WTC11 (cell line): ENCODE data around the gene OR5AU1. TPM values are rescaled to one million over a fixed set of nuclear protein-coding genes. Genes with fewer than 3 reads are reported as not detected.

Experiments
- ATAC-seq: fragments of 200-7000 bp; cut with Tn5 transposase; 2 replicates; pipeline ENCODE4 v1.10.0; 2021; ENCODE audit warnings: mild to moderate bottlenecking, moderate library complexity
- CTCF ChIA-PET: fragments of 300-600 bp; sonication (Branson Sonifier 250); formaldehyde crosslinking; loops from one replicate; lab custom pipeline; 2021; ENCODE audit warnings: antibody characterized with exemption; lab: Charles Lee
- POLR2A ChIA-PET: fragments of 350-600 bp; sonication (Branson Sonifier 250); formaldehyde crosslinking; loops from one replicate; lab custom pipeline; 2021; ENCODE audit warnings: antibody characterized with exemption; lab: Charles Lee
- DNase-seq: peaks from one replicate; pipeline ENCODE4 v3.0.0; 2021; ENCODE audit warnings: low spot score
- H3K27ac Mint-ChIP-seq: 2 replicates; pipeline ENCODE4 v1.8.0; 2021; ENCODE audit warnings: mixed read lengths
- H3K27me3 Mint-ChIP-seq: 2 replicates; pipeline ENCODE4 v1.8.0; 2021; ENCODE audit warnings: low read depth, mild to moderate bottlenecking, moderate library complexity, mixed read lengths
- H3K36me3 Mint-ChIP-seq: 2 replicates; pipeline ENCODE4 v1.8.0; 2021; ENCODE audit warnings: mixed read lengths
- H3K4me1 Mint-ChIP-seq: 2 replicates; pipeline ENCODE4 v1.8.0; 2022; ENCODE audit warnings: mixed read lengths
- H3K4me3 Mint-ChIP-seq: 2 replicates; pipeline ENCODE4 v1.8.0; 2021; ENCODE audit warnings: mild to moderate bottlenecking, moderate library complexity, mixed read lengths
- H3K9me3 Mint-ChIP-seq: 2 replicates; pipeline ENCODE4 v1.8.0; 2021; ENCODE audit warnings: mixed read lengths
- CREB1 ChIP-seq: sonication (generic); formaldehyde crosslinking; IDR thresholded peaks from 2 replicates; pipeline ENCODE4 v1.8.0; 2023; ENCODE audit warnings: mild to moderate bottlenecking, missing genetic modification reagents
- CREM ChIP-seq: sonication (generic); formaldehyde crosslinking; IDR thresholded peaks from 2 replicates; pipeline ENCODE4 v1.8.1; 2022; ENCODE audit warnings: mild to moderate bottlenecking, missing genetic modification reagents, moderate library complexity
- ELF4 ChIP-seq: sonication (generic); formaldehyde crosslinking; IDR thresholded peaks from 2 replicates; pipeline ENCODE4 v1.8.1; 2022; ENCODE audit warnings: low read depth, mild to moderate bottlenecking, moderate library complexity, missing genetic modification reagents
- FOXP1 ChIP-seq: sonication (generic); formaldehyde crosslinking; IDR thresholded peaks from 2 replicates; pipeline ENCODE4 v1.8.0; 2022; ENCODE audit warnings: missing genetic modification reagents, mild to moderate bottlenecking, moderate library complexity, borderline replicate concordance
- KAT7 ChIP-seq: sonication (generic); formaldehyde crosslinking; IDR thresholded peaks from 2 replicates; pipeline ENCODE4 v1.8.1; 2023; ENCODE audit warnings: missing genetic modification reagents, mild to moderate bottlenecking, borderline replicate concordance
- NR3C1 ChIP-seq: sonication (generic); formaldehyde crosslinking; conservative IDR thresholded peaks from 2 replicates; pipeline ENCODE4 v1.8.1; 2023; ENCODE audit warnings: low read depth, mild to moderate bottlenecking, missing genetic modification reagents
- TCF7 ChIP-seq: sonication (generic); formaldehyde crosslinking; IDR thresholded peaks from 2 replicates; pipeline ENCODE4 v1.8.0; 2022; ENCODE audit warnings: mild to moderate bottlenecking, low read depth, missing genetic modification reagents, moderate library complexity
- TP53 ChIP-seq: sonication (generic); formaldehyde crosslinking; IDR thresholded peaks from 2 replicates; pipeline ENCODE4 v1.8.1; 2023; ENCODE audit warnings: mild to moderate bottlenecking, missing genetic modification reagents
- ZNF317 ChIP-seq: sonication (generic); formaldehyde crosslinking; IDR thresholded peaks from 2 replicates; pipeline ENCODE4 v1.8.1; 2023; ENCODE audit warnings: low read depth, mild to moderate bottlenecking, moderate library complexity, missing genetic modification reagents, borderline replicate concordance
- ZNF416 ChIP-seq: fragments of 250-450 bp; sonication (Bioruptor Pico); IDR thresholded peaks from 2 replicates; pipeline ENCODE4 v1.9.0; 2021; ENCODE audit warnings: mild to moderate bottlenecking, inconsistent platforms
- total RNA-seq: library from RNA; stranded (reverse); gene quantifications from 3 replicates; pipeline ENCODE4 v1.2.3, GENCODE V29; 2021
- TF ChIP-seq, protein P1 (sequence below): fragments of 250-450 bp; sonication (Bioruptor Pico); IDR thresholded peaks from 2 replicates; pipeline ENCODE4 v1.9.0; 2021; ENCODE audit warnings: mild to moderate bottlenecking
- TF ChIP-seq, protein P2 (sequence below): sonication (generic); formaldehyde crosslinking; IDR thresholded peaks from 2 replicates; pipeline ENCODE4 v1.8.1; 2023; ENCODE audit warnings: mild to moderate bottlenecking, missing genetic modification reagents
- TF ChIP-seq, protein P3 (sequence below): sonication (generic); formaldehyde crosslinking; conservative IDR thresholded peaks from 2 replicates; pipeline ENCODE4 v1.8.1; 2022; ENCODE audit warnings: mild to moderate bottlenecking, missing genetic modification reagents
- TF ChIP-seq, protein P4 (sequence below): sonication (generic); formaldehyde crosslinking; IDR thresholded peaks from 2 replicates; pipeline ENCODE4 v1.8.0; 2022; ENCODE audit warnings: mild to moderate bottlenecking, missing genetic modification reagents
- TF ChIP-seq, protein P5 (sequence below): sonication (generic); formaldehyde crosslinking; IDR thresholded peaks from 2 replicates; pipeline ENCODE4 v1.8.1; 2022; ENCODE audit warnings: low read depth, missing genetic modification reagents, borderline replicate concordance
- TF ChIP-seq, protein P6 (sequence below): fragments of 250-450 bp; sonication (Bioruptor Pico); IDR thresholded peaks from 2 replicates; pipeline ENCODE4 v1.9.0; 2021; ENCODE audit warnings: mild to moderate bottlenecking, borderline replicate concordance
- TF ChIP-seq, protein P7 (sequence below): sonication (generic); formaldehyde crosslinking; IDR thresholded peaks from 2 replicates; pipeline ENCODE4 v1.8.1; 2022; ENCODE audit warnings: mild to moderate bottlenecking, missing genetic modification reagents, moderate library complexity, borderline replicate concordance

The OR5AU1 gene
- total RNA-seq, 1 experiment from 2014 or later: not detected

DNA sequence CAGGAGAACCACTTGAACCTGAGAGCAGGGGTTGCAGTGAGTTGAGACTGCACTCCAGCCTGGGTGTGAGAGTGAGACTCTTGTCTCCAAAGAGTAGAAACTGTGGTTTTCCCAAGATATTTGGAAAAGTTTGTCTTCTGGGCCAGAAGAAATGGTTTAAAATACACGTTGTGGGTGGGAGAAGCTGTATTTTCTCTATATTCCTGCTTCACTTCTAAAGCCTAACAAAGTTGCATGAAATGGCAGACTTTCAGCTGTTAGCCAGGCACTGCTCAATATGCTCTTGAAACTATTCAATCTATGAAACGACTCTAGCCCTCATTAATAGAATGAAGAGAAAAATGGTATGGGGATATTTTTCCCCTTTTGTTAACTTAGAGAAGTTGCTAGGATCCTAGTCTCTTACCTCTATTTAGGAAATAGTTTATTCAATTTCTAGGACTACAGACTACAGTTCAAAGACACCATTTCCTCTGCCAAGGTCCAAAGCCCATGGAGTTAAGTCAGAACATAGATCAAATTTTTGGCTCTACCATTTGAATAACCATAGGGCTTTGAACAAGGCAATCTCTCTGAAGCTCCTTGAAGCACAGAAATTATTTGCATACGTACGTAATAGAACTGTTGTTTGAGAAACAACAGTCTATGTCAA, 49.3 kb upstream of the OR5AU1 start (continued):
- TF ChIP-seq, protein P1, sequence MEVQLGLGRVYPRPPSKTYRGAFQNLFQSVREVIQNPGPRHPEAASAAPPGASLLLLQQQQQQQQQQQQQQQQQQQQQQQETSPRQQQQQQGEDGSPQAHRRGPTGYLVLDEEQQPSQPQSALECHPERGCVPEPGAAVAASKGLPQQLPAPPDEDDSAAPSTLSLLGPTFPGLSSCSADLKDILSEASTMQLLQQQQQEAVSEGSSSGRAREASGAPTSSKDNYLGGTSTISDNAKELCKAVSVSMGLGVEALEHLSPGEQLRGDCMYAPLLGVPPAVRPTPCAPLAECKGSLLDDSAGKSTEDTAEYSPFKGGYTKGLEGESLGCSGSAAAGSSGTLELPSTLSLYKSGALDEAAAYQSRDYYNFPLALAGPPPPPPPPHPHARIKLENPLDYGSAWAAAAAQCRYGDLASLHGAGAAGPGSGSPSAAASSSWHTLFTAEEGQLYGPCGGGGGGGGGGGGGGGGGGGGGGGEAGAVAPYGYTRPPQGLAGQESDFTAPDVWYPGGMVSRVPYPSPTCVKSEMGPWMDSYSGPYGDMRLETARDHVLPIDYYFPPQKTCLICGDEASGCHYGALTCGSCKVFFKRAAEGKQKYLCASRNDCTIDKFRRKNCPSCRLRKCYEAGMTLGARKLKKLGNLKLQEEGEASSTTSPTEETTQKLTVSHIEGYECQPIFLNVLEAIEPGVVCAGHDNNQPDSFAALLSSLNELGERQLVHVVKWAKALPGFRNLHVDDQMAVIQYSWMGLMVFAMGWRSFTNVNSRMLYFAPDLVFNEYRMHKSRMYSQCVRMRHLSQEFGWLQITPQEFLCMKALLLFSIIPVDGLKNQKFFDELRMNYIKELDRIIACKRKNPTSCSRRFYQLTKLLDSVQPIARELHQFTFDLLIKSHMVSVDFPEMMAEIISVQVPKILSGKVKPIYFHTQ (CRISPR knock-in tag): no peak
- TF ChIP-seq, protein P2, sequence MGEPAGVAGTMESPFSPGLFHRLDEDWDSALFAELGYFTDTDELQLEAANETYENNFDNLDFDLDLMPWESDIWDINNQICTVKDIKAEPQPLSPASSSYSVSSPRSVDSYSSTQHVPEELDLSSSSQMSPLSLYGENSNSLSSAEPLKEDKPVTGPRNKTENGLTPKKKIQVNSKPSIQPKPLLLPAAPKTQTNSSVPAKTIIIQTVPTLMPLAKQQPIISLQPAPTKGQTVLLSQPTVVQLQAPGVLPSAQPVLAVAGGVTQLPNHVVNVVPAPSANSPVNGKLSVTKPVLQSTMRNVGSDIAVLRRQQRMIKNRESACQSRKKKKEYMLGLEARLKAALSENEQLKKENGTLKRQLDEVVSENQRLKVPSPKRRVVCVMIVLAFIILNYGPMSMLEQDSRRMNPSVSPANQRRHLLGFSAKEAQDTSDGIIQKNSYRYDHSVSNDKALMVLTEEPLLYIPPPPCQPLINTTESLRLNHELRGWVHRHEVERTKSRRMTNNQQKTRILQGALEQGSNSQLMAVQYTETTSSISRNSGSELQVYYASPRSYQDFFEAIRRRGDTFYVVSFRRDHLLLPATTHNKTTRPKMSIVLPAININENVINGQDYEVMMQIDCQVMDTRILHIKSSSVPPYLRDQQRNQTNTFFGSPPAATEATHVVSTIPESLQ: no peak
- TF ChIP-seq ELF4 (no peak), TP53 (CRISPR knock-in tag) (no peak)
- TF ChIP-seq, protein P3, sequence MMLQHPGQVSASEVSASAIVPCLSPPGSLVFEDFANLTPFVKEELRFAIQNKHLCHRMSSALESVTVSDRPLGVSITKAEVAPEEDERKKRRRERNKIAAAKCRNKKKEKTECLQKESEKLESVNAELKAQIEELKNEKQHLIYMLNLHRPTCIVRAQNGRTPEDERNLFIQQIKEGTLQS: no peak
- TF ChIP-seq, protein P4, sequence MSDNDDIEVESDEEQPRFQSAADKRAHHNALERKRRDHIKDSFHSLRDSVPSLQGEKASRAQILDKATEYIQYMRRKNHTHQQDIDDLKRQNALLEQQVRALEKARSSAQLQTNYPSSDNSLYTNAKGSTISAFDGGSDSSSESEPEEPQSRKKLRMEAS: no peak

DNA sequence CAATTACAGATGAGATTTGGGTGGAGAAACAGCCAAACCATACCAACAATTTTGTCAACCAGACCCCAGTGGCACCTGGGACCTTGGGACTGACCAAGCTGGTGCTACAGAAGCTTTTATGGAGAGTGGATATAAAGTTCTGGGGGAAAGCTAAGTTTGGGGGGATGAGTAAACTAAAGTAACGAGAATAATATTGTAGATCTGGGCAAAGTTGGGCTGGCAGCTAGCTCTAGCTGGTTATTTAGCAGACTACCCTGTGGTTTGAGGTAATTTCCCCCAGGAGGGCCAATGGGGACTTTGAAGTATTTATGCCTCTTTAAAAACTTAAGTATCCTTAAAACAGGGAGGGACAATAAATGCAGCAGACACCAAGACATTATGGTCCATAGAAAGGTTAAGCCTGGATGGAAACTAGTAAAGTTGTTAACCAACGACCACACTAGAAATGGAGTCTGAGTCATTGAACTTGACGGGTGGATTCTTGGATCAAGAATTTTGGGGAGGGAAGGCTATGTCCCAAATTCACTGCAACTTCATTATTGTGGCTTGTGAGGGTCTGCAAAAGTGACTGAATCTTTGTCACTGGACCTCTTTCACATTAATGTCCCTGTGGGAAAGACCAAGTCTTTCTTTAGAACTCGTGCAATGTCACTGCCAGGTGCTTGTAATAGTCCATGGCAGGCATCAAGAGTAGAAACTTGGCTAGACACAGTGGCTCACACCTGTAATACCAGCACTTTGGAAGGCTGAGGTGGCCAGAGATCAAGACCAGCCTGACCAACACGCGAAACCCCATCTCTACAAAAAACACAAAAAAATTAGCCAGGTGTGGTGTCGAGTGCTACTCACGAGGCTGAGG, 48.5 kb upstream of the OR5AU1 start:
- peaks cover 56% of the 10 kb centered on the region for H3K4me1 Mint-ChIP-seq
- CTCF ChIA-PET: no interaction called here
- DNase-seq: no peak
- POLR2A ChIA-PET: interaction anchor here (0.6 to 1.2 kb wide), 2 partner anchors 11 to 15 kb away, joined by 3 read pairs; no protein-coding TSS in a partner anchor
- H3K36me3 Mint-ChIP-seq: peaks cover 26% of the 10 kb centered on the region
- peak overlapping the region; percentile 94 for H3K27ac Mint-ChIP-seq
- no peak for ATAC-seq
- TF ChIP-seq CREM: peak; percentile 17; the same call in 1 of the 2 replicates
- TF ChIP-seq CREB1 (CRISPR knock-in tag): no peak
- H3K9me3 Mint-ChIP-seq: no peaks in the 10 kb centered on the region
- H3K4me3 Mint-ChIP-seq: no peak overlapping the region
- H3K27me3 Mint-ChIP-seq: no peaks in the 10 kb centered on the region

DNA sequence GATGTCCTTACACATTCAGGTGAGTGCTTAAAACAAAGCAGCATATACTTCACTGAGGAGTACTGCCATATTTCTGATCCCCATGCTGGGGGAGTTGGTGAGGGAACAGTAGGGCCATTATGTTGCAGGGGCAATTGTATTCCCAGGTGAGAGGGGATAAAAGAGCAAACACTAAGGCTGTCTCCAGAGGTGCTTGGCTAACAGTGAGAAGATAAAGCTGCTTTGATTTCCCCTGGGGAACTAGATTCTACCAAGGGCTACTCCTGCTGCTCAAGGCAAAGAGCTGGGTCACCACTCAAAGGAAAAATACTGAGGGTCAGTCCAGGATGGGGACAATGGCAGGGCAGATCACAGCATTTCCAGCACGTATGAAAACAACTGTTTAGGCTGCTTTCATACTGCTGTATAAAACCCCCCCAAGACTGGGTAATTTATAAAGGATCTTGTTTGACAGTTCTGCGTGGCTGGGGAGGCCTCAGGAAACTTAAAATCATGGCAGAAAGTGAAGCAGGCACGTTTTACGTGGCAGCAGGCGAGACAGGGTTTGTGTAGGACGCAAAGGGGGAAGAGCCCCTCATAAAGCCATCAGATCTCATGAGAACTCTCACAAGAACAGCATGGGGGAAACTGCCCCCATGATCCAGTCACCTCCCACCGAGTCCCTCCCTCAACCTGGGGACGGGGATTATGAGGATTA, 47.8 kb upstream of the OR5AU1 start:
- ATAC-seq: peak; percentile 10
- peaks cover 20% of the 10 kb centered on the region for H3K36me3 Mint-ChIP-seq
- ChIA-PET CTCF (no interaction called here), POLR2A (interaction anchor here (1.2 kb wide), 1 partner anchor 10 kb away, joined by 3 read pairs; no protein-coding TSS in a partner anchor)
- H3K4me1 Mint-ChIP-seq: peaks cover 50% of the 10 kb centered on the region
- H3K27ac Mint-ChIP-seq: peak overlapping the region; percentile 94
- H3K4me3 Mint-ChIP-seq: no peak overlapping the region
- H3K27me3 Mint-ChIP-seq: no peaks in the 10 kb centered on the region
- no peaks in the 10 kb centered on the region for H3K9me3 Mint-ChIP-seq
- DNase-seq: no peak
- TF ChIP-seq ZNF416: peak; percentile 20; the same call in 1 of the 2 replicates
- TF ChIP-seq, protein P5, sequence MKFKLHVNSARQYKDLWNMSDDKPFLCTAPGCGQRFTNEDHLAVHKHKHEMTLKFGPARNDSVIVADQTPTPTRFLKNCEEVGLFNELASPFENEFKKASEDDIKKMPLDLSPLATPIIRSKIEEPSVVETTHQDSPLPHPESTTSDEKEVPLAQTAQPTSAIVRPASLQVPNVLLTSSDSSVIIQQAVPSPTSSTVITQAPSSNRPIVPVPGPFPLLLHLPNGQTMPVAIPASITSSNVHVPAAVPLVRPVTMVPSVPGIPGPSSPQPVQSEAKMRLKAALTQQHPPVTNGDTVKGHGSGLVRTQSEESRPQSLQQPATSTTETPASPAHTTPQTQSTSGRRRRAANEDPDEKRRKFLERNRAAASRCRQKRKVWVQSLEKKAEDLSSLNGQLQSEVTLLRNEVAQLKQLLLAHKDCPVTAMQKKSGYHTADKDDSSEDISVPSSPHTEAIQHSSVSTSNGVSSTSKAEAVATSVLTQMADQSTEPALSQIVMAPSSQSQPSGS (CRISPR knock-in tag): no peak
- no peak for TF ChIP-seq TCF7 (CRISPR knock-in tag)
- TF ChIP-seq, protein P6, sequence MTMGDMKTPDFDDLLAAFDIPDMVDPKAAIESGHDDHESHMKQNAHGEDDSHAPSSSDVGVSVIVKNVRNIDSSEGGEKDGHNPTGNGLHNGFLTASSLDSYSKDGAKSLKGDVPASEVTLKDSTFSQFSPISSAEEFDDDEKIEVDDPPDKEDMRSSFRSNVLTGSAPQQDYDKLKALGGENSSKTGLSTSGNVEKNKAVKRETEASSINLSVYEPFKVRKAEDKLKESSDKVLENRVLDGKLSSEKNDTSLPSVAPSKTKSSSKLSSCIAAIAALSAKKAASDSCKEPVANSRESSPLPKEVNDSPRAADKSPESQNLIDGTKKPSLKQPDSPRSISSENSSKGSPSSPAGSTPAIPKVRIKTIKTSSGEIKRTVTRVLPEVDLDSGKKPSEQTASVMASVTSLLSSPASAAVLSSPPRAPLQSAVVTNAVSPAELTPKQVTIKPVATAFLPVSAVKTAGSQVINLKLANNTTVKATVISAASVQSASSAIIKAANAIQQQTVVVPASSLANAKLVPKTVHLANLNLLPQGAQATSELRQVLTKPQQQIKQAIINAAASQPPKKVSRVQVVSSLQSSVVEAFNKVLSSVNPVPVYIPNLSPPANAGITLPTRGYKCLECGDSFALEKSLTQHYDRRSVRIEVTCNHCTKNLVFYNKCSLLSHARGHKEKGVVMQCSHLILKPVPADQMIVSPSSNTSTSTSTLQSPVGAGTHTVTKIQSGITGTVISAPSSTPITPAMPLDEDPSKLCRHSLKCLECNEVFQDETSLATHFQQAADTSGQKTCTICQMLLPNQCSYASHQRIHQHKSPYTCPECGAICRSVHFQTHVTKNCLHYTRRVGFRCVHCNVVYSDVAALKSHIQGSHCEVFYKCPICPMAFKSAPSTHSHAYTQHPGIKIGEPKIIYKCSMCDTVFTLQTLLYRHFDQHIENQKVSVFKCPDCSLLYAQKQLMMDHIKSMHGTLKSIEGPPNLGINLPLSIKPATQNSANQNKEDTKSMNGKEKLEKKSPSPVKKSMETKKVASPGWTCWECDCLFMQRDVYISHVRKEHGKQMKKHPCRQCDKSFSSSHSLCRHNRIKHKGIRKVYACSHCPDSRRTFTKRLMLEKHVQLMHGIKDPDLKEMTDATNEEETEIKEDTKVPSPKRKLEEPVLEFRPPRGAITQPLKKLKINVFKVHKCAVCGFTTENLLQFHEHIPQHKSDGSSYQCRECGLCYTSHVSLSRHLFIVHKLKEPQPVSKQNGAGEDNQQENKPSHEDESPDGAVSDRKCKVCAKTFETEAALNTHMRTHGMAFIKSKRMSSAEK (CRISPR knock-in tag): no peak; the same call in 1 of the 2 replicates
- no peak for TF ChIP-seq NR3C1 (CRISPR knock-in tag)
- TF ChIP-seq FOXP1 (CRISPR knock-in tag): no peak
- no peak for TF ChIP-seq ZNF317 (CRISPR knock-in tag)
- TF ChIP-seq, protein P7, sequence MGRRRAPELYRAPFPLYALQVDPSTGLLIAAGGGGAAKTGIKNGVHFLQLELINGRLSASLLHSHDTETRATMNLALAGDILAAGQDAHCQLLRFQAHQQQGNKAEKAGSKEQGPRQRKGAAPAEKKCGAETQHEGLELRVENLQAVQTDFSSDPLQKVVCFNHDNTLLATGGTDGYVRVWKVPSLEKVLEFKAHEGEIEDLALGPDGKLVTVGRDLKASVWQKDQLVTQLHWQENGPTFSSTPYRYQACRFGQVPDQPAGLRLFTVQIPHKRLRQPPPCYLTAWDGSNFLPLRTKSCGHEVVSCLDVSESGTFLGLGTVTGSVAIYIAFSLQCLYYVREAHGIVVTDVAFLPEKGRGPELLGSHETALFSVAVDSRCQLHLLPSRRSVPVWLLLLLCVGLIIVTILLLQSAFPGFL (CRISPR knock-in tag): no peak
- no peak for TF ChIP-seq KAT7 (CRISPR knock-in tag)
